ENCODE measurements around the gene PML.
A peak's percentile ranks its signal among the peaks of the same experiment; 100 is the strongest.

The PML gene

GRCh38 chr15:73986055-73986775, 8.3 kb upstream of the PML start:
- no peak for DNase-seq

- DNase-seq = no peak
These were observed 7.8 kb upstream of the PML start for GRCh38 chr15:73986776-73987056.

- DNase-seq = no peak
These were observed 7.3 kb upstream of the PML start for GRCh38 chr15:73987250-73987649.

- no peak for DNase-seq
These were observed 6.7 kb upstream of the PML start for GRCh38 chr15:73987681-73988444.

- DNase-seq = no peak
These were observed 6.0 kb upstream of the PML start for GRCh38 chr15:73988445-73988969.

- DNase-seq = no peak
These were observed 5.3 kb upstream of the PML start for GRCh38 chr15:73989001-73989798.

GRCh38 chr15:73990250-73991005, 4.1 kb upstream of the PML start:
- DNase-seq = no peak

GRCh38 chr15:73991260-73991659, 3.3 kb upstream of the PML start:
- DNase-seq = no peak

- DNase-seq = peak; percentile 25
These were observed 2.6 kb upstream of the PML start, which contains the start of gene STOML1 for GRCh38 chr15:73991726-73992593. STOML1 (minus strand) TSS chr15:73992295; CDS start chr15:73992223, 72 bp downstream.

GRCh38 chr15:73992594-73992898, 2.0 kb upstream of the PML start:
- no peak for DNase-seq

- no peak for DNase-seq
These were observed 1.1 kb upstream of the PML start for GRCh38 chr15:73993211-73993994.

GRCh38 chr15:73994912-73995622, 551 bp downstream of the PML start:
- no peak for DNase-seq

GRCh38 chr15:73996267-73996666, 1.8 kb downstream of the PML start:
- DNase-seq = no peak

GRCh38 chr15:73996939-73997338, 2.4 kb downstream of the PML start:
- DNase-seq = no peak

GRCh38 chr15:73997986-73998385, 3.5 kb downstream of the PML start:
- DNase-seq = no peak

- no peak for DNase-seq
These were observed 12.5 kb downstream of the PML start for GRCh38 chr15:74006774-74007639.

- DNase-seq = no peak
These were observed 13.4 kb downstream of the PML start for GRCh38 chr15:74007820-74008371.

GRCh38 chr15:74008901-74009300, 14.4 kb downstream of the PML start:
- no peak for DNase-seq

- DNase-seq = no peak
These were observed 16.5 kb downstream of the PML start for GRCh38 chr15:74010929-74011540.
